DMS53 treated with DMSO at 0.1 percent for 48 hours (cell line): ENCODE results near the gene PARD6G.

ENCODE experiments used
- DNase-seq: peaks from one replicate; lab custom pipeline; 2025; ENCODE audit not compliant: unreplicated experiment; lab: John Stamatoyannopoulos, UW

PARD6G gene

DNA sequence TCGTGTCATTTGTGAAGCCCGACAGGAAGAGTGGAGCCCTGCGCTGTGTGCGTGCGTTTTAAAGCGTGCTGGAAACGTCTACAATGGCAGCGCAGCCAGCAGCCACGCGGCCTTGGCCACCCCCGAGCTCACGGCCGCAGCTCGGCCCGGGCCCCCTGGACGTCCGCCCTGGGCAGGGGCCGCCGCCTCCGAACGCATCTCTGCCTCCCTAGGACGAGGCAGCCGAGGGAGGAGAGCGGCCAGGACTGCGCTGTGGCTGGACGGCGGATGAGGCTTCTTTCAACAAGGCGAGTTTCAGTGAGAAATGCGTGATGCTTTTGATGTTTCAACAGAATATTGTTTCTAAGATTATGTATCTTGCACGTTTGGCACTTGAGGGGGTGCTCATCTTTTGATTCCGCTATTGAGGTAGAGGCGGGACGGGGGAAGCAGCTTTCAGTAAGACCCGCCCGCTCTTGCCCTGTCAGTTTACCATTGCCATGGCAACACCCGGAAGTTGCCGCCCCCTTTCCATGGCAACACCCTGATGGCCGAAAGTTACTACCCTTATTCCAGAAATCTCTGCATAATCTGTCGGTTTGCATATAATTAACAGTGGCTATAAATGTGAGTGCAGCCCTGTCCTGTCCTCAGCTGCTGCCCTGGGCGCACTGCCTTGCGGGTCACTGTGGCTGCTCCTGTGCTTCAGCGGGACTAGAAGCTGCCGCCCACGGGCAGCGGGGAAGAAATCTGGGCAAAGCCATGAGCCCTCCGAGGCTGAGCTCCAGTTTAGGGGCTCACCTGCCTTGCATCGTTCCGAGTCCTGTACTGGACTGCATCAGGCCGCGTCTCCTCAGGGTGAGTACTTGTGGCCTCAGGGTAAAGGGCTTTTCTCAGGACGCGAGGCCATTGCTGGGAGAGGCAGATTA, 99.6 kb downstream of the PARD6G start:
- peak; percentile 69 for DNase-seq

DNA sequence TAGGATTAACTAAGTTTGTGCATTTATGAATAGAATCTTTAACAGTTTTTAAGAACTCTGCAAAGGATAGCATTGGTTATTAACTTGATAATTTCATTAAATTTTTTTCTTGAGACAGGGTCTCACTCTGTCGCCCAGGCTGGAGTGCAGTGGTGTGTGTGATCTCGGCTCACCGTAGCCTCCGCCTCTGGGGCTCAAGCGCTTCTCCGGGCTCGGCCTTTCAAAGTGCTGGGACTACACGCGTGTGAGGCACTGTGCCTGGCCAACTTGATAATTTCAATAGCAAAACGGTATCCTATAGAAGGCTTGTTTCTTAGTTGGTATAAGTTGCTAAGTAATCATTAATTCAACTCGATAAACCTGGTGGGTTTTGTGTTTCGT, 100.3 kb downstream of the PARD6G start:
- peak; percentile 25 for DNase-seq

DNA sequence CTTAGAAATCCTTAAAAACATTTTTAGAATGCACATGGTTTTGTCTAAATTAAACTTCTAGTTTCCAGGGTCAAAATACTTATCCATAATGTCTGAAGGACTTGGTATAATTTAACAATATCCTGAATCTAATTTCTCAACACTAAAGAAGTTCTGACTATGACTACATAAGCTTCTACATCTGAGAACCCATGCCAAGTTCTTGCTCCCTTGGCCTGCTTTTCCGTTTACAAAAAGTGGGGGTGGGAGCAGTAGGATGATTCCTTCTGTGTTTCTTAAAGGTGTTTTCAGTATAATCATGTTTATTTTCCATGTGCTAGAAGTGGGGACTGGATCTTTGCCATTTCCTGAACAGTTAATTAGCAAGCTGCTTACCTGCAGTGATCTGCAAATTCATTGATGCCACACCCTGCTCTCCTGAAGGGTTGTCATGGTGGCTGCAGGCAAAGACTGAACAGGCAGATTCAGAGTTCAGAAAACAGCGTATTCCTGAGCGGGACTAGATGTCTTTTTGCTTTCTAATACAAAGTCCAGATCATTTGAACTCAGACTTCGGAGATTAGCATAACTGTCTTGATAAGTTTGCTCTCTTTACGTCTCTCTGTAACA, 102.0 kb downstream of the PARD6G start:
- no peak for DNase-seq

DNA sequence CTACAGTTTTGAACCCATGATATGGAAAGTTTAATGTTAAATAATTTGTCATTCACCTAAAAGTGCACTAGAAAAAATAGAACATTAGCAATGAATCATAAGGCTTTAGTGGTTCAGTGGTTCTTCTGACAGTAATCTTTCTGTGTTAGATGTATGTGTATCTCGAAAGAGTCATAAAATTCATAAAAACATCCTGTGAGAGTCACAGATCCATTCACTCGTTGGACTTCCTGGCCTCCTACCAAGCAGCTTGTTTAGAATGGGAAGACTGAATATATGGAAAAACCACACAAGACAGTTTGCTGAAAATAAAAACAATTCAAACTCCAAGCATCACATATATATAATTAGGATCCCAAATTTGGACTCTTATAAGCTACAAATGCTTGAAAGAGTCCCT, 103.4 kb downstream of the PARD6G start:
- no peak for DNase-seq

DNA sequence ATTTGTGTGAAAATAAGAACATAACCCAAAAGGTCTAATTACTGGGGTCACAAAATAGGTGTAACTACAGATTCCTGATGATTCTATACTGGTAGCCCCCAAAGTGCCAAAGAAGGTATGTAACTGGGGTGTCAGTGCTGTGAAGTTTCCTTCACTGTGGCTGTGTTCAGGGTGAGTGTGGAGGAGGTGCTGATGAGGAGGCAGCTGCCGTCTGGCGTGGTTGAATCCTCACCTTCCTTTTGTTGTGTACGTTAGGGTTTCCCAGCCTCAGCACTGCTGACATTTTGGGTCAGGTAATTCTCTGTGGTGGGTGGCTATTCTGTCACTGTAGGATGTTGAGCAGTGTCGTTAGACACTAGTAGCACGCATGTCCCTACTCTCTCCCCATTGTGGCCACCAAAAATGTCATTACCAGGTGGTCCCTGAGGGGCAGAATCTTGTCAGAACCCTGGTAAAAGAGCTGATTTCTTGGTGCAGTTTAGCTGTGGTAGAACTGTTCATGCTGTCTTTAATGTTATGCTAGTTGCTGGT, 106.8 kb downstream of the PARD6G start:
- no peak for DNase-seq

DNA sequence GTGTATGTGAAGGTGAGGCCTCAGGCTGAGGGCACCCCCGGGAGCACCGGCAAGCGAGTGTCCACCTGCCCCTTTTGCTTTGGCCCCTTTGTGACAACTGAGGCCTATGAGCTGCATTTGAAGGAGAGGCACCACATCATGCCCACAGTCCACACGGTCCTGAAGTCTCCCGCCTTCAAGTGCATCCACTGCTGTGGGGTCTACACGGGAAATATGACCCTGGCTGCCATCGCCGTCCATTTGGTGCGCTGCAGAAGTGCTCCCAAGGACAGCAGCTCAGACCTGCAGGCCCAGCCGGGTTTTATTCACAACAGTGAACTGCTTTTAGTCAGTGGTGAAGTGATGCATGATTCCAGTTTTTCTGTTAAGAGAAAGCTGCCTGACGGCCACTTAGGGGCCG, 109.3 kb downstream of the PARD6G start:
- no peak for DNase-seq

DNA sequence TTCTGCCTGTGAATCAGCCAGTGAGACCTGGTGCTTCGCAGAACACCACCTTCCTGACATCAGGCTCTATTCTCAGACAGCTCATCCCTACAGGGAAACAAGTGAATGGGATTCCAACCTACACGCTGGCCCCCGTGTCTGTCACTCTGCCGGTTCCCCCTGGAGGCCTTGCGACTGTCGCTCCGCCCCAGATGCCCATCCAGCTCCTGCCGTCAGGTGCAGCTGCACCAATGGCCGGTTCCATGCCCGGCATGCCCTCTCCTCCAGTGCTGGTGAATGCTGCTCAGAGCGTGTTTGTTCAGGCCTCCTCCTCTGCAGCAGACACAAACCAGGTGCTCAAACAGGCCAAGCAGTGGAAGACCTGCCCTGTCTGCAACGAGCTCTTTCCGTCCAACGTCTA, 110.2 kb downstream of the PARD6G start:
- no peak for DNase-seq

DNA sequence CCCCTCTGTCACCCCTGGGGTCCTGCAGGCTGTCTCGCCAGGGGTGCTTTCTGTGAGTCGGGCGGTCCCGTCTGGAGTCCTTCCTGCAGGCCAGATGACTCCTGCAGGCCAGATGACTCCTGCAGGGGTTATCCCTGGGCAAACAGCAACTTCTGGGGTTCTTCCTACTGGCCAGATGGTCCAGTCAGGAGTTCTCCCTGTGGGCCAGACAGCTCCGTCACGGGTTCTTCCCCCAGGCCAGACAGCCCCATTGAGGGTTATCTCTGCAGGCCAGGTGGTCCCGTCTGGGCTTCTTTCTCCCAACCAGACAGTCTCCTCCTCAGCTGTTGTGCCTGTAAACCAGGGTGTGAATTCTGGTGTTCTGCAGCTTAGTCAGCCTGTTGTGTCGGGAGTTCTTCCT, 110.6 kb downstream of the PARD6G start:
- DNase-seq, result no peak

DNA sequence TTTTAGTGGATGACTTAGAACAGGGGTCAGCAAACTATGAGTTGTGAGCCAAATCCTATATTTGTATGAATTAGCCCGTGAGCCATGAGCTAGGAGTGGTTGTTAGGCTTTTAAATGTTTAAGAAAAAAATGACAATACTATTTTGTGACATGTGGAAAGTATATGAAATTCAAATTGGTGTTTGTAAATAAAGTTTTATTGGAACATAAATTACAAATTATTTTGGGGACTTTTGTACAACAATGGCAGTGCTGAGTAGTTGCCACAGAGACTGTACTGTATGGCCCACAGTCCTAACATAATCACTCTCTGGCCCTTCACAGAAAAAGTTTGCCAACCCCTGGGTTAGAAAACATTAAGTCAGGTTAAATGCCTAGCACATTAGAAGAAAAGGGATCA, 112.2 kb downstream of the PARD6G start:
- no peak for DNase-seq

DNA sequence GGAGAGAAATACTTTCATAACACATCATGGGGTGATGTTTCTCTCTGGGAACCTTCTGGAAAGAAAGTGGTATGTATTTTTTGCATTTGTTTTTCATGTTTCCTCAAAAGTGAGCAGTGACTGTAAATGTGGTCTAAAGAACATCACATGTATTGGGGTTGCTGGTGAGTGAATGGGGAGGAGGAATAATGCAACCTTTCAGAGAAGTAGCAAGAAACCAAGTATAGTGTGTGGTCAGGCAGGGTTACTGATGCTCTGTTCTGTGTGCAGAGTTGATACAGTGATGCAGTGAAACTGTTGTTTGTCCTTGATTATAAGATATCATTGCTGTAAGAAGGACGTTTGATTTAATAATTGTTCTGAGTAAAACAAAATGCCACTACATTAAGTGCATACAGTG, 114.2 kb downstream of the PARD6G start:
- no peak for DNase-seq

DNA sequence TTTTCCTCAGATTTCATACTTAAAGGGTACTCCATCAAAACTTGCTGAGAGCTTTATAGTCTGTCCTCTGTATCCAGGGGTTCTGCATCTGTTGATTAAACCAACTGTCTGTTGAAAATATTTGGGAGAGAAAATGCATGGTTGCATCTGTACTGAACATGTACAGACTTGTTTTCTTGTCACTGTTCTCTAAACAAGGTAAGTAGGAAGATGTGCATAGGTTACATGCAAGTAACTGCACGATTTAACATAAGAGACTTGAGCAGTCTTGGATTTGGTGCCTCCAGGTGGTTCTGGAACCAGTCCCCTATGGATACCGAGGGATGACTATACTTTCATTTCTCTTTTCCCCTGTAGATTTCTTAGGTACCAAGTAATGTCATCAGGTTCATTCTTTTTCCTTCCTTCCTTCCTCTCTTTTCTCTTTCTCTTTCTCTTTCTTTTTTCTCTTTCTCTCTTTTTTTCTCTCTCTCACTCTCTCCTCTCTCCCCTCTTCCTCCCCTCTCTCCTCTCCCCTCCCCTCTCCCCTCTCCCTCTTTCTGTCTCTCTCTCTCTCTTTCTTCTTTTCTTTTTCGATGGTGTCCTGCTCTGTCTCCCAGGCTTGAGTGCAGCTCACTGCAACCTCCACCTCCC, 115.0 kb downstream of the PARD6G start:
- no peak for DNase-seq

DNA sequence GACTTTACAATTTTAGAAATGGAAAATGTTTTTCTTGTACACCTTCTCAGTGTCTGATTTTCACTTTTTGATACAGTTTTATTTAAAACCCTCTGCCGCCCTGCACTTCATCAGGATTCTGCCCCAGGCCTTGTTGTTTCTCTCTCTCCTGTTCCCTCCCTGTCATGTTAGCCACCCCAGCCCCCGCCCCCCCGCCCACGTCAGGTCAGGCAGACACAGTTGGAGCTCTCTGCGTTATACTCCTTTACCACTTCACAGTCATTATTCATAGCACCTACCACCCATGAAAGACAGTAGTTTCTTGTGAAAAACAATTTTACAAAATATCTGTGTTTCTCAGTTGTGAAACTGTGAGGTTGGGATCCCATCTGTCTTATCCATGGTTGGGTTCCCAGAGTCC, 116.8 kb downstream of the PARD6G start:
- DNase-seq, result no peak

DNA sequence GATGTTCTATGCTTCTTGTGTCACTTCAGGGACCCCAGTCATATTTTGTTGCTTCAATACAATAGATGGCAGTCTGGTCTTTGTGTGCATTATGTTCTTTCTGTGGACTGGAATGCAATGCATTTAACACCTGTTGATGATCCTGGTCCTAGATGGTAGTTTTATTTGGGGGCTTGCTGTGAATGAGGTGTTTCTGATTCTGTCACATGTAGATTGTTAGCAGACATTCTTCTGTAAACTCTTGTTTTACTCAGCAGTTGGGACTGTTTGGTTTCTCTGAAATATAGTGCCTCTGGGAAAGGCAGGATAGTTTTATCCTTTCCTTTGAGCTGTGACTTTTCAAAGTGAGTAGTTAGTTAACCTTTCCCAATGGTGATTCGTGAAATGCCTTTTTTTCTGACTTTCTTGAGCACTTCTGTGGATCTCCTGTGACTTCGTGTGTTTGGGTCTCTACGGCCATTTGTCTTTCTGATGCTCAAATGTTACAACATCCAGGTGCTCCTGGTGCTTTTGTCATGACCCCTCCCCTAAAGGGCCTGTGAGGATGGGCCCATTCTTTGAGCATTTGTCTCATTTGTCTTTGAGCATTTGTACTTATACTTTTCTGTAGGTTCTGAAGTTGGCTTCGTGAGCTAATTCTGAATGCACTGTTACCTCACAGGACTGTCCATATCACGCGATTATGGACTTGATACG, 117.5 kb downstream of the PARD6G start:
- DNase-seq, result no peak

DNA sequence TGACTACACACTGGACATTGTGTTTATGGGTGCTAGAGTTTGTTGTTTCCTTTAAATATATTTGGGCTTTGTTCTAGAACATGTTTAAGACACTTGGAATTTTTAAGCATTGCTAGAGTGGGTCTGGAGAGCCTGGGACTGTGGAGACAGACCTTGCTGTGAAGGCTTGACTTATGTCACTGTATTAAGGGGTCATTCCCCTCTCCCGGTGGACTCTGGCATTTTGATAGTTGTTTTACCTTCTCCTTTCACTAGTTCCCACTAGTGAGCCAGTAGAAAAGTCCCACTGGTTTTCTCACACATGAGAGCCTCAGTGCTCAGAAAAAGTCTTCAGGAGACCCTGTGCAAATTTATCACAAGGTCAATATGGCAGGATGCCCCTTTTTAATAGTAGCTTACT, 119.7 kb downstream of the PARD6G start:
- DNase-seq, result no peak

DNA sequence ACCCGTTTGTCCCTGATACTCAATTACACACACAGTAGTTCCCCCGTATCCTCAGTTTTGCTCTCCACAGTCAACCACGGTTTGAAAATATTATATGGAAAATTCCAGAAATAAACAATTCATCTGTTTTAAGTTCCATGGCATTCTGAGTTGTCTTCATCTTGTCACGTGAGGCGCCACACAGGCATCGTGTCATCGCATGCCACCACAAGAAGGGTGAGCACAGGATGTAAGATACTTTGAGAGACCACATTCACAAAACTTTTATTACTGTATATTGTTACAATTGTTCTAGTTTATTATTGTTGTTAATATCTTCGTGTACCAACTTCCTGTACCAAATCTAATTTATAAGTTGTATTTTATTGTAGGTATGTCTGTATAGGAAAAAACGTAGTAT, 120.5 kb downstream of the PARD6G start:
- DNase-seq, result no peak

DNA sequence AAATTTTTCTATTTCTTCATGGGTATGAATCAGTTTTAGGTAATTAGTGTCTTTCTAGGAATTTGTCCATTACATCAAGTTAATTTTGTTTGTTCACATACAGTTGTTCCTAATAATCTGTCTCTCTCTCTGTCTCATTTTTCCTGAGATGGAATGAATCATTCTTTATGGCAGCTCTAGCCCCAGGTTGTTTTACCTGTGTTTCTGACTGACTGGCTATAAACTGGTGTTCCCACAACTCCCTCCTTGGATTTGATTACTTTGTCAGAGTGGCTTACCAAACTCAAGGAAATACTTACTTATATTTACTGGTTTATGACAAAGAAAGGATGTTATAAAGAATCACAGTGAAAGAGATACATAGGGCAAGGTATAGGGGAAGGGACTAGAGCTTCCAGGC, 123.2 kb downstream of the PARD6G start:
- no peak for DNase-seq

DNA sequence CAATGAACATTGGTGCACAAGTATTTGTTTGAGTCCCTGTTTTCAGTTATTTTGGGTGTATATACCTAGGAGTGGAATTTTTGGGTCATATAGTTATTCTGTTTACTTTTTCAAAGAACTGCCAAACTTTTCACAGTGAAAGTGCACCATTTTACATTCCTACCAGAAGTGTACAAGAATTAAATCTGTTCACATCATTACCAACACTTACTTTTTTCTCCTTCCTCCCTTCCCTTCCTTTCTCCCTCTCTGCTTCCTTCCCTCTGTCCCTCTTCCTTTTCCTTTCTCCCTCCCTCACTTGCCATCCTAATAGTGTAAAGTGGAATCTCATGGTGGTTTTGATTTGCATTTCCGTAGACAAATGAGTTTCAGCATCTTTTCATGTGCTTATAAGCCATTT, 126.4 kb downstream of the PARD6G start:
- DNase-seq, result no peak

DNA sequence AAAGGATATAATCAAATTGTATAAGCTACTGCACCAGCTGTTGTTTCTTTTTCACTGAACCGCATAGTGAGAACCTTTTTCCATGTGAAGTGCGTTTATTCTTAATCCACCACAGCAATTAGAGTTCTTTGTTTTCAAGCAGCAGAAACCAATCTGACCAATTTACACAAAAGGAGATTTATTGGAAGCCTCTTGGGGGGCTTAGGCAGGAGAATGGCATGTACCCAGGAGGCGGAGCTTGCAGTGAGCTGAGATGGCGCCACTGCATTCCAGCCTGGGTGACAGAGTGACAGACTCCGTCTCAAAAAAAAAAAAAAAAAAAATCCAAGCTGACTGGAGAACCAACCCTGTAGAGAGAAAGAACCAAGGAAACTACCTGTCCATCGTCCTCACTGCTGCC, 128.2 kb downstream of the PARD6G start:
- DNase-seq, result no peak

DNA sequence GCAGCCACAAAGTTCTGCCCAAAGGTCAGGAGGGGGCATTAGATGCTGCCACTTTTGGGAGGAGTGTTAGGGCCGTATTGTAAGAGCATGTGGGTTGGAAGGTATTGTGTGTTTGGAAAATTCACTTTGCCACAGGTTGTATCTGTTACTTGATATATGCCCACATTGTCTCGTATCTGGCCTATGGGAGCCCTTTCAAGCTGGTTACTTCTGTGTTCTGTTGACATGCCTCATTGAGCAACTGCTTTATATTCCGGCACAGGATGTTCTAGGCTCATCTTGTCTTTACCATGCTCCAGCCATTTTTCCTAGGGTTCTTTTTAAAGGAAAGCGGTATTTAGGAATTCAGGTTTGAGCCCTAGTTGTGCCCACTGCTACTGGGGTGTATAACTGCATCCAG, 132.3 kb downstream of the PARD6G start:
- DNase-seq, result no peak

DNA sequence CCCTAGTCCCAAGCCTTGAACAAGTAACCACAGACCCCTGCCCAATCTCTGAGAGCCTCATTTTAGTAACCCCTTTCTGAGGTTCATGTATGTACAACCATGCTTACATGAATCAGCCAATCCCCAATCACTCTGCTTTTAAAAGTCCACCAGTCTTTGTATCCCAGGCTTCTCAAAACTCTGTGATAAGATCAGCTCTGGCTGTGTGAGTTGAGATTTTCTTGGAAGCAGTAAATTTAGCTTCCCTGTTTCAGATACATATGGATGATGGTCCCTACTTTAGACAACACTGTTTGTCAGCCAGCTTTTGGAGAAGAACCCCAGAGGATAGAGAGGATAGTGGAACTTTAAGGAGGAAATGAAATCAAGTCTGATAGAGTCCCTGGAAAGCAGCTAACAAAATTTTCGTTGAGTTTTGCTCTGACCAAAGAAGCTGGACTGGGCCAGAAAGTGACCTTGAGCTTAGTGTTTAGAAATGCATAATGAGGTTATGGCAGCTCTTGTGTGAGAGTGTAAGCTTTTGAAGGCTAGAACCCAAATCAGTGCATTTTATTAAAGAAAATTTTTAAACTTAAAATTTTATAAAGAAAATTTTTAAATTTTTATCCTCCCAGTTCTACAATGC, 134.6 kb downstream of the PARD6G start:
- DNase-seq, result no peak

DNA sequence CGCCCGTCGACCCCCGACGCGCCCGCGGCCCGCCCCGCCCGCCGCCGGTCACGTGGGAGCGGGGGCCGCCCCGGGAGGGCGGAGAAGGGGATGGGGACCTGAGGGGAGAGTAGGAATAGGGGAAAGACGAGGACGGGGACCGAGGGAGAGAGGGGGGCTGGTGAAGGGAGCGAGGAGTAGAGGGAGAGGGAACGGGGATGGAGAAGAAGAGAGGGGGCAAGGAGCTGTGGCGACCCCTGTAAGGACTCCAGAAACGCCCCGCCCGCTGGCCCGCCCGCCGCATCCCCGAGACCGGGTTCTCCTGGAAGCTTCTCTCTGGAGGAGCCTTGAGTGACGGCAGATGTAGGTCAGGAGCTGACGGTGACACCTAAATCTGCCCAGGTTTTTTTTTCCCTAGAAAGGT, 137.6 kb downstream of the PARD6G start:
- DNase-seq, result peak; percentile 20
